HepG2 (cell line): ENCODE results near the gene KLK14. TPM values are rescaled to one million over a fixed set of nuclear protein-coding genes. Genes with fewer than 3 reads are reported as not detected.

ENCODE experiments used
- ATAC-seq: fragments of 200-7000 bp; cut with Tn5 transposase; 3 replicates; pipeline ENCODE4 v1.9.1; 2020; ENCODE audit warnings: mild to moderate bottlenecking, moderate library complexity
- BruUV-seq: library from RNA; stranded (reverse); fragments of 400-500 nt; replicated peaks from 2 replicates; lab custom pipeline; 2021; lab: Mats Ljungman, UMichigan
- CTCF ChIA-PET: fragments of 300-600 bp; formaldehyde crosslinking; extraction: SDS; loops from one replicate; lab custom pipeline; 2021; ENCODE audit warnings: low total read pairs, inconsistent platforms, low intra/inter-chr PET ratio; lab: Yijun Ruan, JAX
- POLR2A ChIA-PET: fragments of 350-600 bp; sonication (Branson Sonifier 250); formaldehyde crosslinking; loops from one replicate; lab custom pipeline; 2020; ENCODE audit warnings: antibody characterized with exemption, inconsistent platforms; lab: Yijun Ruan, JAX
- DNase-seq: peaks from one replicate; pipeline ENCODE4 v3.0.0-alpha.2; 2015; ENCODE audit warnings: low spot score
- FAIRE-seq: peaks from 3 replicates; lab custom pipeline; 2011; peaks lifted over from hg19 to GRCh38; lab: Jason Lieb, UNC
- H2AFZ ChIP-seq: one replicate; pipeline ENCODE4 v1.6.1; 2011; ENCODE audit warnings: low read length, inconsistent platforms
- H3K27ac ChIP-seq: fragments of 300-600 bp; 3 replicates; pipeline ENCODE4 v1.8.0; 2011; ENCODE audit warnings: mixed run types, mild to moderate bottlenecking, mixed read lengths, low read length, inconsistent platforms; ENCODE audit not compliant: insufficient read depth; ENCODE audit errors: extremely low read length
- H3K27me3 ChIP-seq, 2 experiments: fragments of 200-600 bp in 1 of 2; 2 replicates in 1 of 2; 3 replicates in 1 of 2; pipeline versions ENCODE4 v1.6.0 to v1.8.0; 2011; ENCODE audit warnings: low read length in 2 of 2, mild to moderate bottlenecking in 2 of 2, moderate library complexity in 2 of 2, inconsistent platforms in 1 of 2; ENCODE audit not compliant: insufficient read depth in 2 of 2, control insufficient read depth in 1 of 2
- H3K36me3 ChIP-seq, 2 experiments: fragments of 200-600 bp in 1 of 2; replicated peaks in 1 of 2; 2 replicates in 1 of 2; 3 replicates in 1 of 2; pipeline versions ENCODE4 v1.5.1 to v1.8.0; 2011; ENCODE audit warnings: low read length in 2 of 2, inconsistent platforms in 1 of 2; ENCODE audit not compliant: insufficient read depth in 2 of 2, control insufficient read depth in 1 of 2
- H3K4me1 ChIP-seq: 2 replicates; pipeline ENCODE4 v1.5.1; 2012; ENCODE audit warnings: low read length, inconsistent platforms; ENCODE audit not compliant: insufficient read depth
- H3K4me2 ChIP-seq: 2 replicates; pipeline ENCODE4 v1.6.0; 2011; ENCODE audit warnings: low read depth, low read length, inconsistent platforms
- H3K4me3 ChIP-seq, 3 experiments: fragments of 200-600 bp in 1 of 3; sonication (generic), shearing (Covaris generic) in 1 of 3; replicated peaks in 1 of 3; 2 replicates each; pipeline ENCODE4 v1.5.1; 2011 to 2016; ENCODE audit warnings: low read length in 3 of 3, inconsistent platforms in 2 of 3, low read depth in 2 of 3, mild to moderate bottlenecking in 2 of 3, control low read depth in 1 of 3, mixed read lengths in 1 of 3; ENCODE audit not compliant: insufficient read depth in 1 of 3
- H3K79me2 ChIP-seq: one replicate; pipeline ENCODE4 v1.6.1; 2011; ENCODE audit warnings: low read length, inconsistent platforms; ENCODE audit not compliant: insufficient read depth
- H3K9ac ChIP-seq: 2 replicates; pipeline ENCODE4 v1.6.0; 2011; ENCODE audit warnings: mild to moderate bottlenecking, low read depth, low read length, inconsistent platforms; ENCODE audit not compliant: insufficient read depth
- H3K9me3 ChIP-seq: 2 replicates; pipeline ENCODE4 v1.5.1; 2012; ENCODE audit warnings: mild to moderate bottlenecking, low read length
- H4K20me1 ChIP-seq: 2 replicates; pipeline ENCODE4 v1.6.0; 2011; ENCODE audit warnings: inconsistent platforms, mild to moderate bottlenecking, low read length, moderate library complexity; ENCODE audit not compliant: insufficient read depth
- FLYWCH1 ChIP-seq: sonication (generic); formaldehyde crosslinking; IDR thresholded peaks from 2 replicates; pipeline ENCODE4 v1.8.1; 2023; ENCODE audit warnings: mild to moderate bottlenecking, missing genetic modification reagents
- MBNL3 ChIP-seq: fragments of 250-450 bp; sonication (Bioruptor Pico); conservative IDR thresholded peaks from 2 replicates; pipeline ENCODE4 v1.8.0; 2022; ENCODE audit warnings: mild to moderate bottlenecking, inconsistent platforms
- RXRA ChIP-seq: sonication (generic); formaldehyde crosslinking; IDR thresholded peaks from 2 replicates; pipeline ENCODE4 v1.5.1; 2020; ENCODE audit warnings: missing genetic modification reagents
- SALL1 ChIP-seq: sonication (generic); formaldehyde crosslinking; IDR thresholded peaks from 2 replicates; pipeline ENCODE4 v1.8.0; 2022; ENCODE audit warnings: mild to moderate bottlenecking, missing genetic modification reagents
- SMAD9 ChIP-seq: sonication (generic); formaldehyde crosslinking; IDR thresholded peaks from 2 replicates; pipeline ENCODE4 v1.5.1; 2020; ENCODE audit warnings: mild to moderate bottlenecking, missing genetic modification reagents
- SMARCE1 ChIP-seq: fragments of 450-650 bp; IDR thresholded peaks from 2 replicates; pipeline ENCODE4 v1.6.1; 2017; ENCODE audit warnings: borderline replicate concordance
- TMF1 ChIP-seq: sonication (generic); formaldehyde crosslinking; IDR thresholded peaks from 2 replicates; pipeline ENCODE4 v1.8.1; 2022; ENCODE audit warnings: low read depth, missing genetic modification reagents
- ZFP90 ChIP-seq: sonication (generic); formaldehyde crosslinking; IDR thresholded peaks from 2 replicates; pipeline ENCODE4 v1.8.0; 2022; ENCODE audit warnings: missing genetic modification reagents, mild to moderate bottlenecking, inconsistent platforms, borderline replicate concordance
- ZFYVE20 ChIP-seq: sonication (generic); formaldehyde crosslinking; IDR thresholded peaks from 2 replicates; pipeline ENCODE4 v1.8.0; 2023; ENCODE audit warnings: low read depth, mild to moderate bottlenecking, moderate library complexity, missing genetic modification reagents, borderline replicate concordance
- ZNF251 ChIP-seq: sonication (generic); formaldehyde crosslinking; IDR thresholded peaks from 2 replicates; pipeline ENCODE4 v1.9.0; 2021; ENCODE audit warnings: mild to moderate bottlenecking, missing genetic modification reagents
- ZNF703 ChIP-seq: sonication (generic); formaldehyde crosslinking; IDR thresholded peaks from 2 replicates; pipeline ENCODE4 v1.5.1; 2020; ENCODE audit warnings: missing genetic modification reagents, mild to moderate bottlenecking, moderate library complexity, borderline replicate concordance
- ZNF709 ChIP-seq: sonication (generic); formaldehyde crosslinking; IDR thresholded peaks from 2 replicates; pipeline ENCODE4 v1.5.0; 2020; ENCODE audit warnings: mild to moderate bottlenecking, missing genetic modification reagents
- ZNF776 ChIP-seq: sonication (generic); formaldehyde crosslinking; IDR thresholded peaks from 2 replicates; pipeline ENCODE4 v1.4.0; 2020; ENCODE audit warnings: mild to moderate bottlenecking, missing genetic modification reagents
- WGBS: methylation state at CpG from one replicate; pipeline ENCODE4 v1.1.6; 2017; ENCODE audit warnings: low lambda C conversion rate; 5-methylcytosine and 5-hydroxymethylcytosine counted together
- in situ Hi-C: cut with HindIII; loops from 2 replicates; pipeline ENCODE4 v1.10.0; 2017; ENCODE audit warnings: low pct_unique_long_range_greater_than_20kb; ENCODE audit not compliant: extremely low pct_ligation_motif_present
- intact Hi-C: fragments of 100-400 bp; cut with micrococcal nuclease; formaldehyde crosslinking; loops from one replicate; pipeline ENCODE4 v1.10.0; 2022; ENCODE audit not compliant: unreplicated experiment
- polyA plus RNA-seq, 8 experiments: library from polyadenylated mRNA; depleted of rRNA in 3 of 8; stranded (reverse) in 7 of 8; unstranded in 1 of 8; fragments of >200 nt; fragmentation: Illumina TruSeq in 4 of 8; extraction: Trizol in 4 of 8; gene quantifications; 2 replicates each; pipeline versions ENCODE4 v1.2.1 to v1.2.3, GENCODE V29; 2011 to 2016; ENCODE audit warnings: low read depth in 4 of 8, missing spikeins in 1 of 8, mixed read lengths in 1 of 8; ENCODE audit not compliant: insufficient read depth in 1 of 8
- total RNA-seq, 5 experiments: library from RNA; depleted of rRNA; stranded (reverse); fragments of >200 nt; fragmentation: Illumina TruSeq; extraction: Trizol; gene quantifications; 2 replicates each; pipeline ENCODE4 v1.2.3, GENCODE V29; 2016; ENCODE audit warnings: low read depth in 1 of 5
- TF ChIP-seq, protein P1 (sequence below), 2 experiments: sonication (generic) in 1 of 2; formaldehyde crosslinking in 1 of 2; IDR thresholded peaks; 2 replicates each; pipeline versions ENCODE4 v1.6.1 to v1.9.0; 2014 to 2022; ENCODE audit warnings: antibody characterized with exemption in 1 of 2, borderline replicate concordance in 1 of 2, inconsistent platforms in 1 of 2, low read depth in 1 of 2, missing genetic modification reagents in 1 of 2
- TF ChIP-seq, protein P2 (sequence below): sonication (generic); formaldehyde crosslinking; IDR thresholded peaks from 2 replicates; pipeline ENCODE4 v1.5.0; 2020; ENCODE audit warnings: mild to moderate bottlenecking, missing genetic modification reagents, borderline replicate concordance

KLK14 gene
- total and polyA plus RNA-seq, 2 of the 13 experiments (the other 11 are each of a cell fraction or from before 2014, with no cell fraction given): not detected

DNA sequence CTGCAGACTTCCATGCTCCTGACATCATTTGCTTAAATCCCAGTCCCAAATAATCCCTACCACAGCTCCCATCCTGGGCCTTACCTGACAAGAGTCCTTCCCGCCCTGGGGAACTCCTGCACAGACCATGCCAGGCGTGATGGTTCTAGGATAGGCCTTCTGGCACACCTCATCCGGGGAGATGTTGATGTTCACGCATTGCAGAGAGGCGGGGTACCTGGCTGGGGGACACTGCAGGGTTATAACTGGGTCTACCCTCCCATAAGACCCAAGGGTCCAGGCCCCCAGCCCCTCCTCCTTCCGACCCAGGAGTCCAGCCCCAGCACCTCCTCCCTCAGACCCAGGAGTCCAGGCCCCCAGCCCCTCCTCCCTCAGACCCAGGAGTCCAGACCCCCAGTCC is 4.0 kb downstream of the KLK14 start:
- Histone ChIP-seq H3K9me3 (peaks cover 4% of the 10 kb centered on the region; the same call in 1 of the 2 replicates), H4K20me1 (no peaks in the 10 kb centered on the region), H3K27ac (no peak overlapping the region), H2AFZ (no peak overlapping the region), H3K4me1 (no peaks in the 10 kb centered on the region), H3K27me3 (peaks cover 0 to 26% of the 10 kb centered on the region in 2 experiments; a peak in 4 of 5 replicates), H3K36me3 (no peaks in the 10 kb centered on the region), H3K4me2 (no peak overlapping the region), H3K9ac (no peak overlapping the region), H3K4me3 (no peak overlapping the region), H3K79me2 (no peaks in the 10 kb centered on the region)
- FAIRE-seq (no peak), DNase-seq (no peak), ATAC-seq (no peak)
- WGBS: no CpG with 5 or more reads among the region's 6 CpGs
- ChIA-PET POLR2A (no interaction called here), CTCF (no interaction called here)
- intact Hi-C loops: no loop called here
- in situ Hi-C loops: loop anchor here (25.0 kb wide), 1 partner anchor 141 kb away; no protein-coding TSS in a partner anchor
- TF ChIP-seq RXRA (CRISPR knock-in tag) (no peak), FLYWCH1 (CRISPR knock-in tag) (no peak), ZFYVE20 (no peak), SALL1 (no peak), ZNF251 (no peak), TMF1 (CRISPR knock-in tag) (no peak), SMAD9 (CRISPR knock-in tag) (no peak), ZFP90 (CRISPR knock-in tag) (no peak), ZNF709 (CRISPR knock-in tag) (no peak), ZNF776 (no peak), SMARCE1 (no peak), ZNF703 (CRISPR knock-in tag) (no peak), MBNL3 (CRISPR knock-in tag) (no peak)
- TF ChIP-seq, protein P1, sequence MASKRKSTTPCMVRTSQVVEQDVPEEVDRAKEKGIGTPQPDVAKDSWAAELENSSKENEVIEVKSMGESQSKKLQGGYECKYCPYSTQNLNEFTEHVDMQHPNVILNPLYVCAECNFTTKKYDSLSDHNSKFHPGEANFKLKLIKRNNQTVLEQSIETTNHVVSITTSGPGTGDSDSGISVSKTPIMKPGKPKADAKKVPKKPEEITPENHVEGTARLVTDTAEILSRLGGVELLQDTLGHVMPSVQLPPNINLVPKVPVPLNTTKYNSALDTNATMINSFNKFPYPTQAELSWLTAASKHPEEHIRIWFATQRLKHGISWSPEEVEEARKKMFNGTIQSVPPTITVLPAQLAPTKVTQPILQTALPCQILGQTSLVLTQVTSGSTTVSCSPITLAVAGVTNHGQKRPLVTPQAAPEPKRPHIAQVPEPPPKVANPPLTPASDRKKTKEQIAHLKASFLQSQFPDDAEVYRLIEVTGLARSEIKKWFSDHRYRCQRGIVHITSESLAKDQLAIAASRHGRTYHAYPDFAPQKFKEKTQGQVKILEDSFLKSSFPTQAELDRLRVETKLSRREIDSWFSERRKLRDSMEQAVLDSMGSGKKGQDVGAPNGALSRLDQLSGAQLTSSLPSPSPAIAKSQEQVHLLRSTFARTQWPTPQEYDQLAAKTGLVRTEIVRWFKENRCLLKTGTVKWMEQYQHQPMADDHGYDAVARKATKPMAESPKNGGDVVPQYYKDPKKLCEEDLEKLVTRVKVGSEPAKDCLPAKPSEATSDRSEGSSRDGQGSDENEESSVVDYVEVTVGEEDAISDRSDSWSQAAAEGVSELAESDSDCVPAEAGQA (IDR thresholded peaks at IDR 0.05; ENCODE audit: low read depth): no peak
- TF ChIP-seq, protein P1 (CRISPR knock-in tag; IDR thresholded peaks at IDR 0.05; ENCODE audit: borderline replicate concordance): no peak
- TF ChIP-seq, protein P2, sequence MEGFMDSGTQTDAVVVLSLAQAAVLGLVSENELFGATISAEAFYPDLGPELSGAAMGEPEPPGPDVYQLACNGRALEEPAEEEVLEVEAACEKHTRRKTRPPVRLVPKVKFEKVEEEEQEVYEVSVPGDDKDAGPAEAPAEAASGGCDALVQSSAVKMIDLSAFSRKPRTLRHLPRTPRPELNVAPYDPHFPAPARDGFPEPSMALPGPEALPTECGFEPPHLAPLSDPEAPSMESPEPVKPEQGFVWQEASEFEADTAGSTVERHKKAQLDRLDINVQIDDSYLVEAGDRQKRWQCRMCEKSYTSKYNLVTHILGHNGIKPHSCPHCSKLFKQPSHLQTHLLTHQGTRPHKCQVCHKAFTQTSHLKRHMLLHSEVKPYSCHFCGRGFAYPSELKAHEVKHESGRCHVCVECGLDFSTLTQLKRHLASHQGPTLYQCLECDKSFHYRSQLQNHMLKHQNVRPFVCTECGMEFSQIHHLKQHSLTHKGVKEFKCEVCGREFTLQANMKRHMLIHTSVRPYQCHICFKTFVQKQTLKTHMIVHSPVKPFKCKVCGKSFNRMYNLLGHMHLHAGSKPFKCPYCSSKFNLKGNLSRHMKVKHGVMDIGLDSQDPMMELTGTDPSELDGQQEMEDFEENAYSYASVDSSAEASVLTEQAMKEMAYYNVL (CRISPR knock-in tag): no peak
- no TSS peak for BruUV-seq
